SU-DHL-6 (cell line): ENCODE measurements around the gene FAM3A.

Source experiments
- H2AFZ ChIP-seq: fragments of 200-600 bp; sonication (generic); 2 replicates; pipeline ENCODE4 v1.6.1; 2014; ENCODE audit warnings: low read depth, mild to moderate bottlenecking, moderate library complexity, mixed read lengths, antibody characterized with exemption, low read length; ENCODE audit not compliant: severe bottlenecking
- H3F3A ChIP-seq: fragments of 200-600 bp; shearing (Covaris generic); 2 replicates; pipeline ENCODE4 v1.6.0; 2016; ENCODE audit warnings: antibody characterized with exemption, mild to moderate bottlenecking; ENCODE audit not compliant: insufficient read depth
- H3K27ac ChIP-seq: fragments of 200-600 bp; sonication (generic); 2 replicates; pipeline ENCODE4 v1.5.1; 2016; ENCODE audit warnings: low read depth, mild to moderate bottlenecking, low read length, moderate library complexity, mixed read lengths
- H3K27me3 ChIP-seq: fragments of 200-600 bp; sonication (generic), shearing (Covaris generic); 2 replicates; pipeline ENCODE4 v1.6.0; 2014; ENCODE audit warnings: mild to moderate bottlenecking, low read length
- H3K36me3 ChIP-seq: fragments of 200-600 bp; sonication (generic); 2 replicates; pipeline ENCODE4 v1.6.1; 2014; ENCODE audit warnings: mild to moderate bottlenecking, low read length, mixed read lengths
- H3K4me2 ChIP-seq: fragments of 300-600, 200-600 bp; shearing (Covaris generic), sonication (generic); 2 replicates; pipeline ENCODE4 v1.6.0; 2014; ENCODE audit warnings: low read length, low read depth, mild to moderate bottlenecking; ENCODE audit not compliant: poor library complexity, severe bottlenecking
- H3K4me3 ChIP-seq: fragments of 200-600 bp; sonication (generic); 2 replicates; pipeline ENCODE4 v1.5.1; 2014; ENCODE audit warnings: antibody characterized with exemption, low read length, mild to moderate bottlenecking, mixed read lengths; ENCODE audit not compliant: insufficient read depth, poor library complexity, severe bottlenecking
- H3K79me2 ChIP-seq: fragments of 200-600 bp; sonication (generic); 2 replicates; pipeline ENCODE4 v1.6.1; 2014; ENCODE audit warnings: mild to moderate bottlenecking, low read length, moderate library complexity; ENCODE audit not compliant: insufficient read depth
- H3K9ac ChIP-seq: fragments of 200-600 bp; sonication (generic); 2 replicates; pipeline ENCODE4 v1.7.0; 2014; ENCODE audit warnings: mild to moderate bottlenecking, low read length
- H3K9me2 ChIP-seq: fragments of 200-600 bp; sonication (generic); replicated peaks from 2 replicates; pipeline ENCODE4 v1.6.1; 2014; ENCODE audit warnings: low read length; ENCODE audit not compliant: insufficient read depth
- H3K9me3 ChIP-seq: fragments of 200-600 bp; sonication (generic); 2 replicates; pipeline ENCODE4 v1.6.1; 2014; ENCODE audit warnings: low read length, mixed read lengths; ENCODE audit not compliant: insufficient read depth
- H4K20me1 ChIP-seq: fragments of 200-600 bp; sonication (generic); 2 replicates; pipeline ENCODE4 v1.6.1; 2014; ENCODE audit warnings: low read depth, mild to moderate bottlenecking, antibody characterized with exemption, low read length, moderate library complexity, mixed read lengths
- CTCF ChIP-seq: fragments of 200-600 bp; sonication (generic); IDR thresholded peaks from one replicate; pipeline ENCODE4 v1.5.1; 2017; ENCODE audit warnings: antibody characterized with exemption, mild to moderate bottlenecking, low read length, moderate library complexity; ENCODE audit not compliant: insufficient read depth, poor library complexity, severe bottlenecking
- EZH2phosphoT487 ChIP-seq: fragments of 200-600 bp; sonication (generic), shearing (Covaris generic); conservative IDR thresholded peaks from 2 replicates; pipeline ENCODE4 v1.6.1; 2018; ENCODE audit warnings: mild to moderate bottlenecking, antibody characterized with exemption, low read length, moderate library complexity, mixed read lengths

The FAM3A gene

GRCh38 chrX:154469114-154469513, 46.9 kb downstream of the FAM3A start:
- H3K4me2 ChIP-seq = no peak overlapping the region
- H3K9ac ChIP-seq = no peak overlapping the region
- H4K20me1 ChIP-seq = no peaks in the 10 kb centered on the region
- H3K4me3 ChIP-seq = no peak overlapping the region
- H3K36me3 ChIP-seq = no peaks in the 10 kb centered on the region
- H3K9me3 ChIP-seq = no peaks in the 10 kb centered on the region
- H3K27me3 ChIP-seq = no peaks in the 10 kb centered on the region
- no peaks in the 10 kb centered on the region for H3K9me2 ChIP-seq
- TF ChIP-seq EZH2phosphoT487 (no peak), CTCF (no peak)
- H3F3A ChIP-seq = no peaks in the 10 kb centered on the region
- no peak overlapping the region for H3K27ac ChIP-seq
- no peak overlapping the region for H2AFZ ChIP-seq
- H3K79me2 ChIP-seq = no peaks in the 10 kb centered on the region

- H3K9me2 ChIP-seq = no peaks in the 10 kb centered on the region
- no peaks in the 10 kb centered on the region for H3K9me3 ChIP-seq
- no peak overlapping the region for H2AFZ ChIP-seq
- no peaks in the 10 kb centered on the region for H3K27me3 ChIP-seq
- no peak overlapping the region for H3K4me2 ChIP-seq
- TF ChIP-seq CTCF = no peak
- TF ChIP-seq EZH2phosphoT487 = no peak
- H3F3A ChIP-seq = no peaks in the 10 kb centered on the region
- H4K20me1 ChIP-seq = no peaks in the 10 kb centered on the region
- H3K27ac ChIP-seq = no peak overlapping the region
- H3K4me3 ChIP-seq = no peak overlapping the region
- H3K79me2 ChIP-seq = no peaks in the 10 kb centered on the region
- H3K36me3 ChIP-seq = no peaks in the 10 kb centered on the region
- H3K9ac ChIP-seq = no peak overlapping the region
Observed at GRCh38 chrX:154468217-154468616, 47.8 kb downstream of the FAM3A start.

GRCh38 chrX:154467556-154467955, 48.5 kb downstream of the FAM3A start:
- no peak for TF ChIP-seq EZH2phosphoT487
- TF ChIP-seq CTCF = no peak
- no peak overlapping the region for H3K27ac ChIP-seq
- H3K27me3 ChIP-seq = no peaks in the 10 kb centered on the region
- H4K20me1 ChIP-seq = no peaks in the 10 kb centered on the region
- no peaks in the 10 kb centered on the region for H3K79me2 ChIP-seq
- no peak overlapping the region for H3K9ac ChIP-seq
- H2AFZ ChIP-seq = no peak overlapping the region
- no peaks in the 10 kb centered on the region for H3K9me2 ChIP-seq
- H3F3A ChIP-seq = no peaks in the 10 kb centered on the region
- no peak overlapping the region for H3K4me2 ChIP-seq
- H3K9me3 ChIP-seq = no peaks in the 10 kb centered on the region
- no peak overlapping the region for H3K4me3 ChIP-seq
- H3K36me3 ChIP-seq = no peaks in the 10 kb centered on the region
